Midbrain (tissue), 1 donor: ENCODE measurements around the gene ZNF511.

Experiments
- DNase-seq: peaks from one replicate; lab custom pipeline; 2025; lab: John Stamatoyannopoulos, UW

Gene ZNF511

DNA sequence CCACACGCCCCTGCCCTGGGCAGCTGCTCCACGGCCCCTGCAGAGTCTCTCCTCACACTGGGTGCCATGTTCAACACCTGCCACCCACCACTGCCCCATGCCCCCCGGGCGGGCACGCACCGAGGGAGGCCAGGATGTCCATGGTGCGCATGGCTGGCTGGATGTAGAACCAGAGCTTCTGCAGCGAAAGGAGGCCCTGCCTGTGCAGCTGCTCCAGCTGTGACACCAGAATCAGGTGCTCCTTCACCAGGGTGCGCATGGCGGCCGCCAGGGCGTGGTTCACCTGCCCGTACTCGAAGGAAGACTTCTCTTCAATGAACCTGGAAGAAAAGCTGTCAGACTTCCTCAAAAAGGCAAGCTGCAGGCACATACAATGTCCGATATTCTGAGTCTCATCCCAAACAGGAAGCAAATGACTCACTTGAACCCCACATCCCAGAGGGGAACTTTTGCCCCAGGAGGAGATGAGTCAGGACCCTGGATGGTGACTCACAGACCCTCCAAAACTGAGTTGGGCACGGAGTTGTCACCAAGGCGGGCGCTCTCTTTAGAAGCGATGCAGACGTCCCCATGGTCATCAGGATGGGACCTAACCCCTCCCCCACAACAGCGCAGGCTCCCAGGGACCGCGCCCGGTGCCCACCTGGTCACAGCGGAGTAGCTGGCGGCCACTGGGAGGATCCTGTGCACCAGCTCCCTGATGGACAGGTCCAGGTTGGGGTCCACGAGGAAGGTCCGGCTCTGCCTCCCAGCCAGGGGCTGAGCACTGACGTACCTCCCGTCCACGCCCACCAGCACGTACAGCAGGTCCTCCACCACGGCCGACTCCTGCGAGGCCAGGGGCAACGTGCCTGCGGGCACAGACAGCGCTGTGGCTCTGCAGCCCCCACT lies 15.6 kb upstream of the ZNF511 start:
- DNase-seq, result no peak

DNA sequence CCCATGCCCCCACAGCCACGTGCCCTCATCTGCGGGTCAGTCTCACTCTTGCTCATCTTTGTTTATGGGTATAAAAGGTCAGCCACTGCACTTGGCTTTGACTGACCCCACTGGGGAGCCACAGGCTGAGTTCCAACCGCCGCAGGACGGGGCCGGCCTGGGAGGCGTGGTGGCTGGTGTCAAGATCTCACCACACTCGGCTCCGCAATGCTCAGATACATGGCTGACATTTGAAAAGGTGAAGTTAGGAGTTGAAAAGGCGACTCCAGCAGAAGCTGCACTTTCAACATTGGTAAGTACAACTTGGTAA lies 14.9 kb upstream of the ZNF511 start:
- no peak for DNase-seq

DNA sequence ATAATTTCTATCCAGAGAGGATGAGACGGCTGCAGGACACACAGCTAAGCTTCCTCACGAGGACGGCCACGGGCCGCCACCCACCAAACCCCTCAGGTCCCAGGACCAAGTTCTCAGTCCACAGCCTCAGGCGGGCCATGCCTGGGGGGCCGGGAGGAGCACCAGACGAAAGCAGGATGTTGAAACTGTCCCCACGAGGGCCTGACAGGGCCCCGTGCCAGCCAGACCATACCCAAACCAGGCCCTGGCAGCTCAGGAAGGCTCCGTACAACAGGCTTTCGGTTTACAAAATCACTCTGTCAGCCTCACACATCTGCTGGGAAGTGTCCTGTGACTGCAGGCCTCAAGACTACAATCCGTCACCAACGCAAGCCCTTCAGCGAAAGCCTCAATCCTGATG lies 14.5 kb upstream of the ZNF511 start:
- DNase-seq, result no peak

DNA sequence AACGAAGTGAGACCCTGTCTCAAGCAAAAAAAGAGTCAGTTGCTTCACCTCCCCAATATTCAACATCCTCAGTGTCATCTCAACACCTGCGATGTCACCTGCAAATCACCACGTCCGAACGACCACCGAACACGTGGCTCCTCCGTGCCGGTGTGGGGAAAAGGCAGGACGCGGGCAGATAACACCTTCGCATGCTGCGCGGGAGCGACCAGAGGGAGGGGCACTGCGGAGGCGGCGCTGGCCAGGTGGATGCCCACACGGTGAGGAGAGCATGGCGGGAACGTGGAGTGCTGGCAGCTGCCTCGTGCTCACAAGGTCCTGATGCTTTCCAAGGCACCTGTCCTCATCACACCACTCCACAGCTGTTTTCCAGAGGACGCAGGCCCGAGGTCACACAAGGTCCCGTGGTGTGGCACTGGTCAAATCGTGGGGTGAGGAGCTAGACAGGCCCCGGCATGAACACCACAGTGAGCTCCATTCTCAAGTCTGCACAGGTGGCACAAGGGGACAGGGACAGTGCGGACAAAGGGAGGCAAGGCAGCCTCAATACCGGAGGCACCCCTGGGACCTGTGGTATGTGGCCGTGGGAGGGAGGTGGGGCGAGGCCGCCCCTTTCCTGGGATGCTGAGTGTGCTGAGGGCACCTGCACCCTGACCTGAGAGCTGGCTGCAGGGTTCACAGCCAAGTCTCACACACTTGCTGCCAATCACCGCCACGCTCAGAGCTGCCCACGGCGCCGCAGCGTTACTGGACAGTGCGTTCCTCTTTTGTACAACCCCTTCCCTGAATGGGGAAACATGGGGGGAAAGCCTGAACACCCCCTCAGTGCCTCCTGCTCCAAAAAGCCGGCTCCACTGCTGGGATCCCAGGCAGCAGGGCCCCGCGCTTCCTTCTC lies 13.0 kb upstream of the ZNF511 start:
- DNase-seq, result no peak

DNA sequence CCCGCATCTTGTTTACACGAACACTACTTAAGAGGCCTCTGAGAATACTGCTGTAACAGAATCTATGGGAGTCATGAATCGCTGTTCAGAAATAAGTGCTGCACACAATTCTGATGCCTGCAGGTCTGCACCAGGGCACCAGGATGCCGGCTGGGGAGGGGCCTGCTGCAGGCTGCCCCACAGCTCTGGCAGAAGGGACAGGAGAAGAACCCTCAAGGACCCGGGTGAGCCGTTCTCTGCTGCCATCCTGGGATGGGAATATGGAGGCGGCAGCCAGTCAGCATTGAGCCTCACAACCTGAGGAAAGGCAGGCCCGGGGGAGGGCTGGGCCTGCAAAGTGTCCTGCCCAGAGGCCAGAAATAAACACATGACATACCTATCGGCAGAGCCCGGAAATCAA lies 11.2 kb upstream of the ZNF511 start:
- no peak for DNase-seq

DNA sequence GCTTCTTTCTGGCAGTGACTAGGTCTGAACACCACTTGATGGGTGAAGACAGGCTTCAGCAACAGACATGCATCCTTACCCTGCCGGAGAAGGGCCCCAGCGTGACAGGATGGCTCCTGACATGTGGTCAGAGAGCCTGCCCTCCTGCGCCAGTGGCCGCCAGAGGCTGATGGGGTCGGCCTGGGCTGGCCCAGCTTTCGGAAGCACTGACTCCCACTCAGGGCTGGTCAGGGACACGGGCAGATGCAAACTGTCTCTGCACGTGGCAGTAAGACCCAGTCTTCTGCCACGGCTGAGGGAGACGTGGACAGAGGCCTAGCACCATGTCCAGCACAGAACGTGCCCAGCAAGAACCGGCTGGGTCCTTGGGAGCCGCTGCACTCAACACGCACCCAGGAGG lies 10.2 kb upstream of the ZNF511 start:
- no peak for DNase-seq

DNA sequence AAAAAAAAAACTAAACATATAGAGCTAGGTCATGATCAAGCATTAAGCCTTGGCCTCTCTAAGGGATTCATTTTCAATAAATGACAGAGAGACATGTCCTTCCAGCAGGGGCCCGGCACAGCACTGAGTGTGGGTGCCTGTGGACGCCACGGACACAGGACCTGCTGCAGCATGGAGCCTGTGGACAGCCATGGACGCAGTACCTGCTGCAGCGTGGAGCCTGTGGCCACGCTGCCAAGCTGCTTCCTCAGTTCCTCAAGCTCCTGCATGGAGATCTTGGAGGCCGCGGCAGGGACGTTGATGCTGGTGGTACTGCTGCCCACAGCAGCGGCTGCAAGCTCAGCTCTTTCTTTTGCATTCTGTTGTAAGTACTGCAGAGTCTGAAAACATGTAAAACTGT lies 9.5 kb upstream of the ZNF511 start:
- no peak for DNase-seq

DNA sequence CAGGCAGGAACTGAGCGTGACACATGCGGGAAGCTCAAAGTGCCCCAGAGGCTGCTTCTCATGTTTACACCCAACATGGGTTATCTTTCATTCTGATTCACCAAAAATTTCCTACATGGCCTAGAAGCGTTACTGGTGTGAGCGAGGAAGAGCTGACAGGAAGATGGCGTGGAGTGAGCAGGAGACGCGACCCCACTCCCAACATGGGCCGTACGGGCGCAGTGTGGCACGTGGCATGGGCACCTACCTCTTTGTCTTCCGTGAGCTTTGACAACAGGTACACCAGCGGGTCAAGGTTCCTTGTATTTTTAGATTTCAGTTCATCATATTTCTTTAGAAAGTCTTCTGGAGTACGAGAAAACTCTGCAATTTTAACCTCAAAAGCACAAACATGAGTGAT lies 9.0 kb upstream of the ZNF511 start:
- no peak for DNase-seq

DNA sequence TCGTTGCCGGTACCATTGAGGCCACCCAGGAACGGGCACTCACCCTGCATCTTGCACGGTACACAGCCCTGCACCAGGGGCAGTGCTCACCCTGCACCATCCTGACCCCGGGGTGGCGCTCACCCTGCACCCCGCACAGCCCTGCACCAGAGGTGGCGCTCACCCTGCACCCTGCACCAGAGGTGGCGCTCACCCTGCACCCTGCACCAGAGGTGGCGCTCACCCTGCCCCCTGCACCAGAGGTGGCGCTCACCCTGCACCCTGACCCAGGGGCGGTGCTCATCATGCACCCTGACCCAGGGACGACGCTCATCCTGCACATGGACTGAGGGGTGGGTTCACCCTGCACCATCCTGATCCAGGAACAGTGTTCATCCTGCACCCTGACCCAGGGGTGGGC lies 6.5 kb upstream of the ZNF511 start:
- no peak for DNase-seq

DNA sequence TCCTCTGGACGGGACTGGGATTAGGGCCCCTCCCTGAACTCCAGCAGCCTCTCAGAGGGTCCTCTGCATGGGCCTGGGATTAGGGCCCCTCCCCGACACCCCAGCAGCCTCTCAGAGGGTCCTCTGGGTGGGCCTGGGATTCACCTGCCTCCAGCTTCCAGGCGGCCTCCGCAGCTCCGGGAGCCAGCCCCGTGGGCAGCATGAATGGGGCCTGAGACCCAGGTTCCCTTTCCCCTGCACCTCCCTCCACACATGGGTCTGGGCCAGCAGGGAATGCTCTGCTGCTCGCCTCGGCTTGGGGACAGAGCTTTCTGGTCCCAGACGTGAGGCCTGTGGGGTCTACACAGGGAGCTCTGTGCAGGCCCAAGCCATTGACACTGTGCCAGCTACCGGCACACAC lies 5.5 kb upstream of the ZNF511 start:
- DNase-seq, result no peak

DNA sequence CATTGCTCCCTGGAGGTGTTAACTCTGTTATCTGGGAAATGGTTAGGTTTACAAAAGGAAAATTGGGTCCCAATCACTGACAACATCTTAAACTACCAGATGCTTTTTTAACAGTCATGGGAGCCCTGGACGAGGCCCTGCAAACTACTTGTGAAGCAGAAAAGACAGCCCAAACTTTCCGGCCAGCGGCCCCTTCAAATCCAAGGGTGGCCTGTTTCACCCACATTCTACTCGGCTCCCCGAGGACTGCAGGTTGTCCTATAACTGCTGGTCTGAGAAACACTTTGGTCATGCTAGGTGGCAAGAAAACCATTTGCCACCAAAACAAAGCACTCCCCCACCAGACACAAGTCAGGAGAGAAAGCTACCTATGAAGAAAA lies 2.6 kb upstream of the ZNF511 start:
- DNase-seq, result no peak

DNA sequence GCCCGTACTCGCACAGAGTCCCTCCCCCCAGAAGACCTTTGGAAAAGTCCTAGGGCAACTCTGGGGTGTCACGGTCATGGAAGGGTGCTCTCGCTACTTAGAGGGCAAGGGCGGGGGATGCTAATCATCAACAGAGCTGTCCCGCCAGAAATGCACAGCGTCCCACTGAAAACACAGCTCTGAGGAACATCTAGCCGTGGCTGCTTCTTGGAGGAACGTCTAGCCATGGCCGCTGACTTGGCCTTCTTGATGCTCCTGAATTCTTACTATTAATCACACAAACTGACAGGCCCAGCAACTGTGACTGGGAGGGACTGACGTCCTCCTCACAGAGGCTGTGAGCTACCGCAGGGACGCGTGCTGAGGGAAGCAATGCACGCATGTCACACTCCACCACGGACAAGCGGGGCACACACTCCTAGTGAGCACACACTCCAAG lies 1.8 kb upstream of the ZNF511 start:
- no peak for DNase-seq

DNA sequence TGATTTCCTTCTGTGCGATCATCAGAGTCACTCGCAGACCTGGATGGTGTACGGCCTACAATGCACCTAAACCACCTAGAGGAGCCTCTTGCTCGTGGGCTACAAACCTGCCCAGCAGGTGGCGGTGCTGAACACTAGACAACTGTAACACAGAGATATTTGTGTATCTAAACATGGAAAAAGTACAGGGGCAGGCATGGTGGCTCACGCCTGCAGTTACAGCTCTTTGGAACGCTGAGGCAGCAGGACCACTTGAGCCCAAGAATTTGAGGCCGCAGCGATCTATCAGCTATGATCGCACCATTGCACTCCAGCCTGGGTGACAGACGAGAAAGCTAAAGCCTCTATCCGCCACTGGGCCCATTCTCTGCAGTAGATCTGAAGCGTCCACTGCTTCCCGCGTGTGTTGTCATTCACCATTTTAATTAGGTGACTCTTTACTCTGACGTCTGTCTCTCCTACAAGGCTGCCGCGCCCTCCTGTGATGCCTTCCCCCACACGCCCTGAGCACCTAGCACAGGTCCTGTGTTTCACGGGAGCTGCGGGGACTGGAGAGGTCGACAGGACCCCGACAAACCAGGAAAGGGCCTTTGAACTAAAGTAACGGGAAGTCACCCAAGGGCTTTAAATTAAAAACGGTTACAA lies 816 bp upstream of the ZNF511 start:
- DNase-seq, result peak; percentile 6

DNA sequence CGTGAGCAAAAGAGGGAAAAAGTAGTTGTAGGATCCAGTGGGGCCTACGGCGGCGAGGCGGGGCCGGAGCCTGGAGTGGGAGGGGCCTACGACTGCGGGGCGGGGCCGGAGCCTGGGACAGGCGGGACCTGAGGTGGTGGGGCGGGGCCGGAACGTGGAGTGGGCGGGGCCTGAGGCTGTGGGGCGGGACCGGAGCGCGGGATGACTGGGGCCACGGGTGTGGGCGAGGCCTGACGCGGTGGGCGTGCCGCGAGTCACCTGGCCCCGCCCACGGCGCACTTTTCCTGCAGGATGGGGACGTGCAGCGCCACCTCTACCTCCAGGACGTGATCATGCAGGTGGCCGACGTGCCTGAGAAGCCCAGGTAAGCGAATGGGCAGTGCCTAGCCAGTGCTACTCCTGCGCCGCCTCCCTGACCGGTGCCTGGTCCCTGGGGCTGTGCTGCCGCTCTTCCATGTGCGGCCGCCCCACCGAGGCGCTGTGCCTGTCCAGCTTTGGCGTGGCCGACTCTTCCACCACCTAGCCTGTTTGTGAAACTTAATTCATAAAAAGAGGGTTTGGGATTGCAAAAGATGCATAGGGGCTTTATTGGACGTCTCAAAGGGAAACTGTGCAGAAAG lies 496 bp downstream of the ZNF511 start:
- peak; percentile 88 for DNase-seq

DNA sequence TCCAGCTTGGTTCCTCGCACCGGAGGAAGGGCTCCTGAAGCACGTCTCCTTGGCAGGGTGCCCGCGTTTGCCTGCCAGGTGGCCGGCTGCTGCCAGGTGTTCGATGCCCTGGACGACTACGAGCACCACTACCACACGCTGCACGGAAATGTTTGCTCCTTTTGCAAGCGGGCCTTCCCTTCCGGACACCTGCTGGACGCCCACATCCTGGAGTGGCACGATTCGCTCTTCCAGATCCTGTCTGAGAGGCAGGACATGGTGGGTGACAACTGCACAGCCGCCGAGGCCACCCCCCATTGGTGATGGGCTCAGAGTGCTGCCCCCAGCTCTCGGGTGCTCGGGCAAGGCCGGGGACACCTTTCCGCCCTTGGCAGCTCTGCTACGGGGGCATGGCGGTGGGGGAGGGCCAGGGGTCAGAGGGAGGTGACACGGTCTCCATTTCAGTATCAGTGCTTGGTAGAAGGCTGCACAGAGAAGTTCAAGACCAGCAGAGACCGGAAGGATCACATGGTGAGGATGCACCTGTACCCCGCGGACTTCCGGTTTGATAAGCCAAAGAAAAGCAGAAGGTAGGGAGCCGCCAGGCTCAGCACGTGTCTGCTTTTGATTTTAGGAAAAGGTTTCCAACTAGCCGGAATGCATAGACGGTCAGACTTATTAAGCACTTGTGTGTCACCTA lies 1.1 kb downstream of the ZNF511 start:
- DNase-seq, result no peak

DNA sequence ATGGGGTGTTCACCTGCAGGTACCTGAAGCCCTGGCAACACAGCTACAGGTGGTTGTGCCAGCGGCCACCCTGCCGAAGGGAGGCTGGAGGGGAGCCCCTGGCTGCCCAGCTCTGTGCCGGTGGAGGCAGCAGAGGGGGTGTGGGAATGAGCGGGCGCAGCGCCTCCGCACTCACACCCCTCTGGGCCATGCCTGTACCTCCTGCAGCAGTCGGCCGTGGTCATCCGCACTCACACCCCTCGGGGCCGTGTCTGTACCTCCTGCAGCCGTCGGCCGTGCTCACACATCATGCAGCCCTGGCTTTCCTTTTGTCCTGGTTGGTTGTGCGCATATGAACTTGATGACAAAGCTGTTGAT lies 1.7 kb downstream of the ZNF511 start:
- DNase-seq, result no peak

DNA sequence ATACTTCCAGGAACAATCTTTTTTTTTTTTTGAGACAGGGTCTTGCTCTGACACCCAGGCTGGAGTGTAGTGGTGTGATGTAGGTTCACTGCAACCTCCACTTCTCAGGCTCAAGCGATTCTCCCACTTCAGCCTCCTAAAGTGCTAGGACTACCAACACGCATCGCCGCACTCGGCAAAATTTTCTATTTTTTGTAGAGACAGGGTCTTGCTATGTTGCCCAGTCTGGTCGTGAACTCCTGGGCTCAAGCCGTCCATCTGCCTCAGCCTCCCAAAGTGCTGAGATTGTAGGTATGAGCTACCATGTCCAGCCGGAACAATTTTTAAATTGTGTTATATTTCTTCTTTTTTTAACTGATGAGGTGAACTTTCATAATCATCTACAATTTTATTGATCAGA lies 2.1 kb downstream of the ZNF511 start:
- DNase-seq, result no peak

DNA sequence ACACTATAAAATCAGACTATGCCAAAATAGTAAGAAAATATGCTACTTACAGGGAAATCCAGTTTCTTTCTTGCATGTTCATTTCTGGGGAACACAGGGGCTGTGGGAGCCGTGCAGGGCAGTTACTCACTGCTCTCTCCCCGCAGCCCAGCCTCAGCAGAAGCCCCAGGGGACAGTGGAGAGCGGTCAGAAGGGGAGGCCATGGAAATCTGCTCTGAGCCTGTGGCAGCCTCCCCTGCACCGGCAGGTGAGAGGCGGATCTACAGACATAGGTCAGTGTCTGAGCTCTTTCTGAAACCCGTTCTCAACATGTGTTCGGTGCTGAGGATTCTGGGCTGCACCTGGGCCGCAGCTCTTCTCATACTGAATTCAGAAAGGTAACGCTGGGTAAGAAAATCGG lies 2.9 kb downstream of the ZNF511 start:
- no peak for DNase-seq

DNA sequence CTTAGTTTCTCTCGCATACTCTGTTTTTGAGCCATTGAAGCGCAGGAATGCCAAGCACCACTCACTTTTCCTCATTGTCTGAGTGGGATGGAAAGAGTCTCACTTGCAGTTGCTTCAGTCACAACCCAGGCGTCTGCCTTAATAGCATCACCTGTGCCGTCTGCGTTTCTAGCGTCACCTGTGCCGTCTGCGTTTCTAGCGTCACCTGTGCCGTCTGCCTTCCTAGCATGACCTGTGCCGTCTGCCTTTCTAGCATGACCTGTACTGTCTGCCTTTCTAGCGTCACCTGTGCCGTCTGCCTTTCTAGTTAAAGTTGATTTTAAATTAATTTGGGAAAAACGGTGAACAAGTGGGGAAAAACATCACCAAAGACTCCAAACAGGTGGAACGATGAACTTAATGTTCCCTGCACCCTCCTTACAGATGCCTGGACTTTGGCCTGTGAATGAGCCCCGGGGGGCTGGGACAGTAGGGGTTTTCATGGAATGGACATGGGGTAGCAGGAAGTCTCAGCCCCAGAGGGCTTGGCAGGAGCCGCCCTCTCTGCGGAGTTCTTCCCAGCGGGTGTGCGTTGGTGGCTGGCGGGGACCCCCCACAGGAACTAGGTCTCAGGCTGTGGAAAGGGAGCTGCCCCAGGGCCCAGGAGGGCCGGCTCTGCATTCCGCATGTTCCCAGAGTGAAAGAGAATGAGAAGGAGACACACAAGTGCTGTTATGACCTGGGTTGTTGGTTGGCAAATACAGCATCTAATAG lies 3.5 kb downstream of the ZNF511 start:
- DNase-seq, result no peak

DNA sequence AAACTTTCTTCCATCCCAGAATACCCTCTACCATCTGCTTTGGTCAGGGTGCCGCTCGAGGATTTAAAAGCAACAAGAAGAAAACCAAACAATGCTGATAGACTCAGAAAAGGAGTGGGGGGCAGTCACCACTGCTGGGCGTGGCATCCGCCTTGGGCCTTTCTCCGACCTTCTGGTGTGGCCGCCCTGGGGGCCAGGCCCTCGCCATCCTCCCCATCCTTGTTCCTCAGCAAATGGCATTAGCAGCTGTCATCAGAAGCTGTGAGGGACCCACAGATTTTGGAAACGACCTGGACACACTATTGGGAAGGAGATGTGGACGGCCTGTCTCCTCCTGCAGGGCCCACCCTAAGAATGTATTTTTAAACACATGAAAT lies 4.0 kb downstream of the ZNF511 start:
- no peak for DNase-seq

DNA sequence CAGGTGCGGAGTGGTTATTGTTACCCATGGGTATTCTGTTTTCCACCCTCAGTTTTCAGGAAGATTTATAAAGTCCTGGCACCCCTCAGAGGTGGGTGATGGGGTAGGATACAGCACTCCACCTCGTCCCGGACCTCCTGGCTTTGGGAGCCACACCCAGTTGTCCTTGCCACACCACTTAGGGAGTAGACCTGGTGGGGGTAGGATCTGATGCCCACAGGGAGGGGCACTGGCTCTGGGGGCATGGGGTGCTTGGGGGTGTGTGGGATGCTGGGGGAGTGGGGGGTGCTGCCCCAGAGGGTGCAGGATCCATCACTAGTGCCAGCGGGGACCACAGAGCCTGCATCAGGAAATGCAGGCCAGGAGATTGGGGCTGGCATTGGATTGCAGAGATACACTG lies 4.5 kb downstream of the ZNF511 start:
- no peak for DNase-seq
